HG03432 (cell line): ENCODE results near the gene NEDD4.
"Not testable (repeated sequence)": the region's sequence is repeated elsewhere in the genome, so short reads cannot be mapped to it uniquely, and the experiment has no call there.

Experiments used
- ATAC-seq: cut with Tn5 transposase; IDR thresholded peaks from one replicate; pipeline ENCODE4 v1.9.1; 2021; ENCODE audit warnings: mild to moderate bottlenecking, moderate library complexity; ENCODE audit not compliant: unreplicated experiment

The NEDD4 gene

DNA sequence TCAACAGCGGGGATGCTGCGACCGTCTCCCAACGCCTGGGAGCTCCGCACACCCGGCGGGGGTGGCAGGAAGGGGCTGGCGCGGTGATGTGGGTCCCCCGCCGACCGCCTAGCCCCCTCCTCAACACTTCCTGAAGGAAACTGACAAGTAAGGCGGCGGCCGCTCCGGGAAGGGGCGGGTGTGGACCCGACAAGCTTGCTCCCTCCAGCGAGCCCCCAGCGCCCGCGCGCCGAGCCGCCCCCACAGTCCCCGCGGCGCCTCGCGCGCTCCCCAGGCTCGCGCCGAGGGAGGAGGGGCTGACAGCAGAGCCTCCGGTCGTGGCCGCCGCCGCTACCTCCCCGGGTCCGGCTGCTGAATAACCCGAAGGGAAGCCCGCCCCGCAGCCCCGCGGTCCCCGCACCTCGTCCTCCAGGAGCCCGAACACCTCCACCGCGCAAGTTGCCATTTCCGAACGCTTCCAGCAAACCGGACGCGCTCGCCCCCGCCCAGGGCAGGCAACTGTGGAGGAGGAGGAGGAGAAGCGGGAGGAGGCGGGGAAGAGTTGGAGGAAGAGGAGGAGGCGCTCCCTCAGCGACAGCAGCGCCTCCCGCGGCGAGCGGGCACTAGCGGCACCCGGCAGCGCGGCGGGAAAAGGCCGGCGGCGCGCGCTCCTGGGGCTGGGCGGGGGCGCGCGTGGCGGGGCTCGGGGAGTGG is at the start of gene NEDD4:
Gene NEDD4, minus strand, starts transcription at position 502 of the 693 bp plus-strand sequence. Its CDS starts 57 bp downstream, at position 445.
- ATAC-seq = peak; percentile 93

- ATAC-seq = no peak
Measured at GRCh38 chr15:56042498-56042897, 49.1 kb upstream of the NEDD4 start.

- ATAC-seq = no peak
Measured at GRCh38 chr15:56042031-56042430, 48.6 kb upstream of the NEDD4 start.

DNA sequence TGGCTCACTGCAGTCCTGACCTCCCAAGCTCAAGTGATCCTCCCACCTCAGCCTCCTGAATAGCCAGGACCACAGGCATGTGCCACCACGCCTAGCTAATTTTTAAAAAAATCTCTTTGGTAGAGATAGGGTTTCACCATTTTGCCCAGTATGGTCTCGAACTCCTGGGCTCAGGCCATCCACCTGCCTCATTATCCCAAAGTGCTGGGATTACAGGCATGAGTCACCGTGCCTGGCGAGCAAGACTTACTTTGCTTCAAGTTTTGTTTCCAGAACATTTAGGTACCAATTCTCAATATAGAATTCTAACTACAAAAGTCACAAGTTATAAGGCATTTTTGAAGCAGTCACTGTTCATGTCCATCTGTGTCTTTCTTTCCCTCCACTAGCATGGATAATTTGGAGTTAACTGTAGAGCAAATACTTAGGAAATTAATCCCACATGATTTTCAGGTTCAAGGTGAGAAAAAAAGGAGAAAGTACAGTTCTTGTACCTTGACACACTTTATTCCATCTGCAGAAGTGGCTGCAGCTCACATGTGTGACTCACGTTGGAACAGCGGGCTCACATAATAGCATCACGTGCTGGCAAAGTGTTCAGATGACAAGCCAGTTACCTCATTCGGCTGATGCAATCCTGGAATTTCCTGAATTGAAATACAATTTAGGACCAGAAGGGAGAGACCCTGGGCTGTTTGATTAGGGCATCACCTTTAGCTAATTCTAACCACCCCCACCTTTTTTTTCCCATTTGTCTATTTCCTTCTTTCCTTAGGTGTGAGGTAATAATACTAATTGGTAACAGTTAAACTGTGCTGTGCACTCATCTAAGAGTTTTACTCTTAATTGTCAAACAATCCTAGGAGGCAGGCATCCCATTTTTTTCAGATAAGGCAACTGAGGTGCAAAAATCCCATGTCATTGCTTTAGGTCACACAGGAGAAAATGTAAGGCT is 46.9 kb upstream of the NEDD4 start:
- ATAC-seq = no peak

DNA sequence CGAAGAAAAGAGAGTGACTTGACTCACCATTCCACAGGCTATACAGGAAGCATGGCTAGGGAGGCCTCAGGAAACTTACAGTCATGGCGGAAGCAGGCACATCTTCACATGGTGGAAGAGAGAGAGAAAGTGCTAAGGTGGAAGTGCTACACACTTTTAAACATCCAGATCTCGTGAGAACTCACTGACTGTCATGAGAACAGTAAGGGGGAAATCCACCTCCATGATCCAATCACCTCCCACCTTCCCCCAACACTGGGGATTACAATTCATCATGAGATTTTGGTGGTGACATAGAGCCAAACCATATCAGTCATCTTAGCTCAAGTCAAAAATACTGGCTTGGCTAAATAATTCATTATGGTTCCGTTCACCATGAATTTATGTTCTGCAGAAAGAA is 45.3 kb upstream of the NEDD4 start:
- no peak for ATAC-seq

GRCh38 chr15:56038015-56038414 is 44.6 kb upstream of the NEDD4 start:
- ATAC-seq = no peak

GRCh38 chr15:56036546-56037067 is 43.2 kb upstream of the NEDD4 start:
- ATAC-seq = no peak

DNA sequence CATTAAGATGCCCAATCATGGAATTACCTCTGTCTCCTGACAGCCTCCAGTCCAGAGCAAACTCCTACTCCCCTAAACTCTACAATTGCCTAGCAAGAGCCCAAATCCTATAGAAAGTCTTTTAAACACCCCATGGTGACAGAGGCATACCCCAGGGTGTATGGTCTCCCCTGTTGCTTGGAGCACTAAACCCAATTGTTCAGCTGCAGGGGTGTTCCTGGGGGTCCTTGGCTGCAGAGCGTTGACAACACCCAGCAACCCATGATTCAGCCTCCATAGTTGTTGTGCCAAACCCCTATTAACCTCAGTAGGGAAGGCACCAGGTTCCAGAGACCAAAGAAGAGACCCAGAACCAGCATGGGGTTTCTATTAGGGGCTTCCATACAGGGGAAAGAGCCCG is 41.8 kb upstream of the NEDD4 start:
- no peak for ATAC-seq

GRCh38 chr15:56034514-56034913 is 41.1 kb upstream of the NEDD4 start:
- no peak for ATAC-seq

DNA sequence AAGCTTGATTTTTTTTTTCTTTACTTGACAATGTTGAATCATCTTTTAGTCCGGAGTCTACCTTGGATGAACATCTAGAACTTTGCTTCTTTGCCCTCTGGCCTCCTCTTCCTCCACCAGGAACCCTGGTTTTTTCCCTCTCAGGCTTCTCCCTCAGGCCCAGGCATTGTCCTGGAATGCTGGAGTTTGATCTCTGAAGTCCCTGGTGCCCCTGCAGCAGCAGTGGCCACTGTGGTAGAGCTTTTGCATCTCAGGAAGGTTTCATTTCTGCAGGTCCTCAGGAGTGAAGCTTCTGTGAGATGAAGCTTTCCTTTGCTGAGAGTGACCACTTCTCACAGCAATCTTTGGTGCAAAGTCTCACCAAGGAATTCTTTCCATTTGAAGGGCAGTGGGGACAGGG is 39.0 kb upstream of the NEDD4 start:
- ATAC-seq = no peak

- ATAC-seq = no peak
Measured at GRCh38 chr15:56031836-56032235, 38.4 kb upstream of the NEDD4 start.

DNA sequence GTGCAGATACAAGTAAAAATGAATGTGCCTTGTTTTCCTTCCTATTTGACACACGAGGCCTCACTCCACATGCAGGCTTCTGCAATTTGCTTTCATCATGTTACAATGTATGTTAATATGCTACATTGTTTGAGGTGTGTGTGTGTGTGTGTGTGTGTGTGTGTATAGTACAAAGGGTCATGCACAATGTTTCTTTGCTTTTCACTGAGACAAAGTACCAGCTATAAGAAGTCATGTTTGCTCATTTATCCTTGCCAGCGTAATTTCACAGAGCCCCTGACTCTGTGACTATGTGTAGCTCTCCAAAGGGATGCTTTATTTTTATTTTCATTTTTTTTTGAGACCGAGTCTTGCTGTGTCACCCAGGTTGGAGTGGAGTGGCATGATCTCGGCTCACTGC is 38.0 kb upstream of the NEDD4 start:
- no peak for ATAC-seq

DNA sequence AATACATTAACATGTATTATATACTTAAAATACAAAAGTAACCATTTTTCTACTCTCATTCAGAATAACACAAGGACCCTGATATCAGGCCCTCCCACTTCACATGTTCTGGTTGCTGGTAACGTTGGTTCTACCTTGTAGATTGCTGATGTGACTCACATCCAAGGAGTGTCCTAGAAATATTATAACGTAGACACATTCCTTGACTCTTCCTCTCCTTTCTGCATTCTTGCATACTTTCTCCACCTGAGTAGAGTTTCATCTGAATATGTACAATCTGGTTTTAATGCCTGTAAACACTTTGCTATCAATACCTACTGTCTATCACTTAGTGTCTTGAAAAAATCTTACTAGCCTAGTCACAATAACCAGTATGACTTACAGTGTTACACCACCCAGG is 35.0 kb upstream of the NEDD4 start:
- ATAC-seq = no peak

DNA sequence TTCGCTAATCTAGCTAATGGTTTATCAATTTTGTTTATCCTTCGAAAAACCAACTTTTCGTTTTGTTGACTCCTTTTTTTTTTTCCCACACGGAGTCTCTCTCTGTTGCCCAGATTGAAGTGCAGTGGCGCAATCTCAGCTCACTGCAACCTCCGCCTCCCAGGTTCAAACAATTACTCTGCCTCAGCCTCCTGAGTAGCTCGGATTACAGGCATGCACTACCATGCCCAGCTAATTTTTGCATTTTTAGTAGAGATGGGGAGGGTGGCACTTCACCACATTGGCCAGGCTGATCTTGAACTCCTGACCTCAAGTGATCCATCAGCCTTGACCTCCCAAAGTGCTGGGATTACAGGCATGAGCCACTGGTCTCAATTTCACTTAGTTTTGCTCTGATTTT is 29.7 kb upstream of the NEDD4 start:
- not testable (repeated sequence) for ATAC-seq

- ATAC-seq = no peak
Measured at GRCh38 chr15:56019819-56020486, 26.5 kb upstream of the NEDD4 start.

DNA sequence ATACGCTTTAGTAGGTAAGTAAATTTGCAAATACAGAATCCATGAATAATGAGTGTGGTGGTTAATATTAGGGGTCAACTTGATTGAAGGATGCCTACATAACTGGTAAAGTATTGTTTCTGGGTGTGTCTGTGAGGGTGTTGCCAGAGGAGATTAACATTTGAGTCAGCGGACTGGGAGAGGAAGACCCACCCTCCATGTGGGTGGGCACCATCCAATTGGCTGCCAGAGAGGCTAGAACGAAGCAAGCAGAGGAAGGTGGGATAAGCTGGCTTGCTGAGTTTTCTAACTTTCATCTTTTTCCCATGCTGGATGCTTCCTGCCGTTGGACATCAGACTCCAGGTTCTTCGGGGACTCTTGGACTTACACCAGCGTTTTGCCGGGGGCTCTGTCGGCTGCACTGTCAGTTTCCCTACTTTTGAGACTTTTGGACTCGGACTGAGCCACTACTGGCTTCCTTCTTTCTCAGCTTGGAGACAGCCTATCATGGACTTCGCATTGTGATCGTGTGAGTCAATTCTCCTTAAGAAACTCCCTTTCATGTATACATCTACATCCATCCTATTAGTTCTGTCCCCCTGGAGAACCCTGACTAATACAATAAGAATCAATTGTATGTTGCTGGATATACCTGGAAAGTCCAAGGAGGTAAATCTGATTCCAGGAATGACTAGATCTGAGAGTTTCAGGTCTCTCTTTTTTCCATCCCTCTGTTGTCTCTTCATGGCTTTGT is 25.8 kb upstream of the NEDD4 start:
- ATAC-seq = no peak

GRCh38 chr15:56017920-56018319 is 24.5 kb upstream of the NEDD4 start:
- ATAC-seq = no peak

GRCh38 chr15:56017511-56017910 is 24.1 kb upstream of the NEDD4 start:
- ATAC-seq = no peak

- ATAC-seq = no peak
Measured at GRCh38 chr15:56016281-56016680, 22.9 kb upstream of the NEDD4 start.

GRCh38 chr15:56014677-56015076 is 21.3 kb upstream of the NEDD4 start:
- ATAC-seq = no peak

DNA sequence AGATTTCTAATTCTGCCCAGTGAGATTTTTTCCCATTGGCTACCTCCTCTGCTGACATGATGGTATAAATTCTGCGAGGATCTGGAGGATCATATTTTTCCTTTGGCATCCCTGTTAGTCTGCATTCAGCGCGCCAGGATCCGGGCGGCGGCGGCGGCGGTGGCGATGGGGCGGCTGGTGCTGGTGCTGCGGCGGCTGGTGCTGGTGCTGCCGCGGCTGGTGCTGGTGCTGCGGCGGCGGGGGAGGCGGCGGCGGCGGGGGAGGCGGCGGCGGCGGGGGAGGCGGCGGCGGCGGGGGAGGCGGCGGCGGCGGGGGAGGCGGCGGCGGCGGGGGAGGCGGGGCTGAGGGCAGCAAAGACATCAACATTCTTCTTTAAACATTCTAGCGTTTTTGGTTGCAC is 13.6 kb upstream of the NEDD4 start:
- ATAC-seq = not testable (repeated sequence)
